Osteocyte (in vitro differentiated cells): ENCODE measurements around the gene NPHS1. TPM values are rescaled to one million over a fixed set of nuclear protein-coding genes. Genes with fewer than 3 reads are reported as not detected.
A peak's percentile ranks its signal among the peaks of the same experiment; 100 is the strongest.
"Not testable (repeated sequence)": the region's sequence is repeated elsewhere in the genome, so short reads cannot be mapped to it uniquely, and the experiment has no call there.

Source experiments
- DNase-seq: peaks from one replicate; pipeline ENCODE4 v3.0.0; 2021; ENCODE audit warnings: mixed read lengths; ENCODE audit not compliant: unreplicated experiment; ENCODE audit errors: extremely low spot score
- H3K27ac Mint-ChIP-seq: one replicate; pipeline ENCODE4 v1.8.0; 2021; ENCODE audit warnings: mild to moderate bottlenecking, mixed read lengths; ENCODE audit not compliant: unreplicated experiment
- H3K27me3 Mint-ChIP-seq: one replicate; pipeline ENCODE4 v1.8.0; 2021; ENCODE audit warnings: mixed read lengths; ENCODE audit not compliant: unreplicated experiment
- H3K36me3 Mint-ChIP-seq: one replicate; pipeline ENCODE4 v1.8.0; 2021; ENCODE audit warnings: mixed read lengths; ENCODE audit not compliant: unreplicated experiment
- H3K4me1 Mint-ChIP-seq: one replicate; pipeline ENCODE4 v1.8.0; 2021; ENCODE audit warnings: mixed read lengths; ENCODE audit not compliant: unreplicated experiment
- H3K4me3 Mint-ChIP-seq: one replicate; pipeline ENCODE4 v1.8.0; 2021; ENCODE audit warnings: mild to moderate bottlenecking, moderate library complexity, mixed read lengths; ENCODE audit not compliant: unreplicated experiment
- H3K9me3 Mint-ChIP-seq: one replicate; pipeline ENCODE4 v1.8.0; 2021; ENCODE audit warnings: mixed read lengths; ENCODE audit not compliant: unreplicated experiment
- total RNA-seq: library from RNA; stranded (reverse); gene quantifications from 2 replicates; pipeline ENCODE4 v1.2.1, GENCODE V29; 2021
- TF ChIP-seq, protein P1 (sequence below): fragments of 200-600 bp; sonication (generic); IDR thresholded peaks from 2 replicates; pipeline ENCODE4 v1.5.0; 2021; ENCODE audit warnings: antibody characterized with exemption, mild to moderate bottlenecking, moderate library complexity

Gene NPHS1
- total RNA-seq, 1 donor from 2014 or later: not detected

DNA sequence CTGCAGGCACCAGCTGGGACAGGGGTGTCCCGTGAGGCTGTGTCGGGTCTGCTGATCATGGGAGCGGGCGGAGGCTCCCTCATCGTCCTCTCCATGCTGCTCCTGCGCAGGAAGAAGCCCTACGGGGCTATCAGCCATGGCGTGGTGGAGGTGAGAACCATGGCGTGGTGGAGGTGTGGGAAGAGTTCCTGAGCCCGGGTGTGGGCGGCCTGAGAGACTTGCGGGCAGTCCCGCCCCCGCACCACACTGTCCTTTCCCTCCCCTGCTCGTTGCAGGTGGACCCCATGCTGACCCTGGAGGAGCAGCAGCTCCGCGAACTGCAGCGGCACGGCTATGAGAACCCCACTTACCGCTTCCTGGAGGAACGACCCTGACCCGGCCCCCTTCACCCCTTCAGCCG is 26.8 kb upstream of the NPHS1 start:
- Mint-ChIP-seq H3K27me3 (peaks cover 6% of the 10 kb centered on the region), H3K4me1 (peaks cover 7% of the 10 kb centered on the region), H3K27ac (no peak overlapping the region), H3K9me3 (no peaks in the 10 kb centered on the region), H3K4me3 (no peak overlapping the region), H3K36me3 (no peaks in the 10 kb centered on the region)
- no peak for DNase-seq
- TF ChIP-seq, protein P1, sequence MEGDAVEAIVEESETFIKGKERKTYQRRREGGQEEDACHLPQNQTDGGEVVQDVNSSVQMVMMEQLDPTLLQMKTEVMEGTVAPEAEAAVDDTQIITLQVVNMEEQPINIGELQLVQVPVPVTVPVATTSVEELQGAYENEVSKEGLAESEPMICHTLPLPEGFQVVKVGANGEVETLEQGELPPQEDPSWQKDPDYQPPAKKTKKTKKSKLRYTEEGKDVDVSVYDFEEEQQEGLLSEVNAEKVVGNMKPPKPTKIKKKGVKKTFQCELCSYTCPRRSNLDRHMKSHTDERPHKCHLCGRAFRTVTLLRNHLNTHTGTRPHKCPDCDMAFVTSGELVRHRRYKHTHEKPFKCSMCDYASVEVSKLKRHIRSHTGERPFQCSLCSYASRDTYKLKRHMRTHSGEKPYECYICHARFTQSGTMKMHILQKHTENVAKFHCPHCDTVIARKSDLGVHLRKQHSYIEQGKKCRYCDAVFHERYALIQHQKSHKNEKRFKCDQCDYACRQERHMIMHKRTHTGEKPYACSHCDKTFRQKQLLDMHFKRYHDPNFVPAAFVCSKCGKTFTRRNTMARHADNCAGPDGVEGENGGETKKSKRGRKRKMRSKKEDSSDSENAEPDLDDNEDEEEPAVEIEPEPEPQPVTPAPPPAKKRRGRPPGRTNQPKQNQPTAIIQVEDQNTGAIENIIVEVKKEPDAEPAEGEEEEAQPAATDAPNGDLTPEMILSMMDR: no peak

DNA sequence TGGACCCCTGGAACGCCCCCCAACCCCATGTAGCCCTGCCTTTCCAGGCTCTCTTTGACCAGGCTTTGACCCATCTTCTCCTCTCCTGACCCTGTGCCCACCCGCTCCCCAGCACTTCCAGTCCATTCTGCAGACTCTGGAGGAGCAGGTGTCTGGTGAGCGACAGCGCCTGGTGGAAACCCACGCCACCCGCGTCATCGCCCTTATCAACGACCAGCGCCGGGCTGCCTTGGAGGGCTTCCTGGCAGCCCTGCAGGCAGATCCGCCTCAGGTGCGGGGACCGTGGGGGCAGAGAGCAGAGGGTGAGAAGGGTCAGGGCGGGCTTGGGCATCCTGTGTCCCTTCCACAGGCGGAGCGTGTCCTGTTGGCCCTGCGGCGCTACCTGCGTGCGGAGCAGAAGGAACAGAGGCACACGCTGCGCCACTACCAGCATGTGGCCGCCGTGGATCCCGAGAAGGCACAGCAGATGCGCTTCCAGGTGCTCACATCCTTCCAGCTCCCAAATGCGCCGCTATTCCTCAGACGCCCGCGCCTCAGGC is 22.2 kb upstream of the NPHS1 start:
- no peak for DNase-seq
- no peaks in the 10 kb centered on the region for H3K36me3 Mint-ChIP-seq
- no peaks in the 10 kb centered on the region for H3K9me3 Mint-ChIP-seq
- peaks cover 9% of the 10 kb centered on the region for H3K4me1 Mint-ChIP-seq
- TF ChIP-seq, protein P1: no peak
- peaks cover 8% of the 10 kb centered on the region for H3K27me3 Mint-ChIP-seq
- no peak overlapping the region for H3K27ac Mint-ChIP-seq
- H3K4me3 Mint-ChIP-seq: no peak overlapping the region

GRCh38 chr19:35872180-35872579 is 19.9 kb upstream of the NPHS1 start:
- no peak for DNase-seq
- Mint-ChIP-seq H3K27me3 (peaks cover 14% of the 10 kb centered on the region), H3K9me3 (no peaks in the 10 kb centered on the region), H3K4me1 (peaks cover 13% of the 10 kb centered on the region), H3K27ac (no peak overlapping the region), H3K4me3 (no peak overlapping the region), H3K36me3 (no peaks in the 10 kb centered on the region)
- TF ChIP-seq, protein P1: no peak

DNA sequence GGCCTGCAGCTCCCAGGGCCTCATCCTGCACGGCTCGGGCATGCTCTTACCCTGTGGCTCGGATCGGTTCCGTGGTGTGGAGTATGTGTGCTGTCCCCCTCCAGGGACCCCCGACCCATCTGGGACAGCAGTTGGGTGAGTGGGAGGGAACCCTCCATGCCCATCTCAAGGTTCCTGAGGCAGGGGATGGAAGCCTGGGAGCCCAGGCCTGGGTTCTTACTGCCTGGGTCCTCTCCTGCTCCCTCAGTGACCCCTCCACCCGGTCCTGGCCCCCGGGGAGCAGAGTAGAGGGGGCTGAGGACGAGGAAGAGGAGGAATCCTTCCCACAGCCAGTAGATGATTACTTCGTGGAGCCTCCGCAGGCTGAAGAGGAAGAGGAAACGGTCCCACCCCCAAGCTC is 19.3 kb upstream of the NPHS1 start:
- H3K27ac Mint-ChIP-seq: no peak overlapping the region
- TF ChIP-seq, protein P1: no peak
- peaks cover 13% of the 10 kb centered on the region for H3K4me1 Mint-ChIP-seq
- no peaks in the 10 kb centered on the region for H3K36me3 Mint-ChIP-seq
- no peaks in the 10 kb centered on the region for H3K9me3 Mint-ChIP-seq
- DNase-seq: no peak
- H3K4me3 Mint-ChIP-seq: no peak overlapping the region
- H3K27me3 Mint-ChIP-seq: peaks cover 17% of the 10 kb centered on the region

DNA sequence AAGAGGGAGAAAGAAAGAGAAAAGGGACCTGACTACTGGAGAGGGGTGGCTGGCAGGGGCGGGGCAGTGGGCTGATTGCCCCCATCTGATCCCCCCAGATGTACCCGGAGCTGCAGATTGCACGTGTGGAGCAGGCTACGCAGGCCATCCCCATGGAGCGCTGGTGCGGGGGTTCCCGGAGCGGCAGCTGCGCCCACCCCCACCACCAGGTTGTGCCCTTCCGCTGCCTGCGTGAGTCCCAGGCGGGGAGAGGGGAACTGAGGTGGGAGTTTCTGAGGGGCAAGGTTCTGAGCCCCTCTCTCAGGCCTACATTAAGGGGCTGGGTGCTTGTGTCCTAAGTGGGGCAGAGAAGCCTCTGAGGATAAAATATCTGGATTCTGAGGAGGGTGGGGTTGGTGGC is 18.5 kb upstream of the NPHS1 start:
- Mint-ChIP-seq H3K9me3 (no peaks in the 10 kb centered on the region), H3K36me3 (no peaks in the 10 kb centered on the region), H3K4me3 (no peak overlapping the region), H3K27me3 (peaks cover 20% of the 10 kb centered on the region), H3K27ac (no peak overlapping the region), H3K4me1 (peaks cover 13% of the 10 kb centered on the region)
- no peak for DNase-seq
- TF ChIP-seq, protein P1: no peak

GRCh38 chr19:35870124-35870736 is 17.9 kb upstream of the NPHS1 start:
- Mint-ChIP-seq H3K27me3 (peaks cover 26% of the 10 kb centered on the region), H3K4me3 (peak overlapping the region; percentile 65), H3K4me1 (peaks cover 13% of the 10 kb centered on the region)
- H3K36me3 Mint-ChIP-seq, DNase-seq, H3K9me3 Mint-ChIP-seq, H3K27ac Mint-ChIP-seq: not testable (repeated sequence)
